Right atrium auricular region (tissue), 2 donors: ENCODE data around the gene MYL11. TPM values are rescaled to one million over a fixed set of nuclear protein-coding genes. Genes with fewer than 3 reads are reported as not detected.
A peak's percentile ranks its signal among the peaks of the same experiment; 100 is the strongest.

Experiments
- DNase-seq: peaks from one replicate; pipeline ENCODE4 v3.0.0-alpha.2; 2019; ENCODE audit warnings: low spot score
- H3K27ac ChIP-seq, 2 donors: fragments of 200-600 bp; sonication (generic); 1 replicate in 1 of 2; 2 replicates in 1 of 2; pipeline ENCODE4 v1.5.1; 2016 to 2019
- H3K27me3 ChIP-seq, 2 donors: fragments of 200-600 bp; sonication (generic); one replicate each; pipeline versions ENCODE4 v1.5.1 to v1.6.0; 2017 to 2019
- H3K36me3 ChIP-seq: fragments of 200-600 bp; sonication (generic); one replicate; pipeline ENCODE4 v1.5.1; 2016
- H3K4me1 ChIP-seq, 2 donors: fragments of 200-600 bp; sonication (generic); one replicate each; pipeline versions ENCODE4 v1.5.1 to v1.6.0; 2017 to 2019
- H3K4me3 ChIP-seq, 2 donors: fragments of 200-600 bp; sonication (generic); 1 replicate in 1 of 2; 2 replicates in 1 of 2; pipeline ENCODE4 v1.5.1; 2017 to 2019; ENCODE audit warnings: mild to moderate bottlenecking in 1 of 2, moderate library complexity in 1 of 2
- H3K9me3 ChIP-seq, 2 donors: fragments of 200-600 bp; sonication (generic); one replicate each; pipeline ENCODE4 v1.5.1; 2019
- CTCF ChIP-seq, 2 donors: fragments of 200-600 bp; sonication (generic); IDR thresholded peaks; one replicate each; pipeline ENCODE4 v1.5.1; 2019; ENCODE audit warnings: antibody characterized with exemption in 2 of 2
- total RNA-seq, 2 donors: library from RNA; depleted of rRNA; stranded (reverse); fragments of >200 nt; gene quantifications; one replicate each; pipeline ENCODE4 v1.1.0, GENCODE V29; 2016

MYL11 gene
- total RNA-seq, 2 donors from 2014 or later: not detected

- TF ChIP-seq CTCF (IDR thresholded peaks at IDR 0.05): no peak
- DNase-seq: no peak
Observed at GRCh38 chr16:30401768-30402425, 27.3 kb downstream of the MYL11 start.

GRCh38 chr16:30406795-30407101 is 32.1 kb downstream of the MYL11 start:
- H3K9me3 ChIP-seq: no peaks in the 10 kb centered on the region
- TF ChIP-seq CTCF (IDR thresholded peaks at IDR 0.05): no peak
- DNase-seq: no peak
- no peaks in the 10 kb centered on the region for H3K36me3 ChIP-seq
- H3K4me3 ChIP-seq: peak overlapping the region; percentile 61 to 83
- H3K4me1 ChIP-seq: peaks cover 0 to 26% of the 10 kb centered on the region in 2 donors
- H3K27me3 ChIP-seq: no peaks in the 10 kb centered on the region
- peak overlapping the region; percentile 69 to 85 for H3K27ac ChIP-seq

More at GRCh38 chr16:30401768-30402425, 27.3 kb downstream of the MYL11 start:
- H3K27me3 ChIP-seq: no peaks in the 10 kb centered on the region
- H3K4me3 ChIP-seq: no peak overlapping the region
- peaks cover 0 to 25% of the 10 kb centered on the region in 2 donors for H3K4me1 ChIP-seq
- no peaks in the 10 kb centered on the region for H3K9me3 ChIP-seq
- H3K36me3 ChIP-seq: peaks cover 11% of the 10 kb centered on the region
- no peak overlapping the region for H3K27ac ChIP-seq

- DNase-seq: peak; percentile 89
- Histone ChIP-seq H3K9me3 (no peaks in the 10 kb centered on the region), H3K4me3 (peak within 1 kb of the TSS; percentile 61 to 83), H3K27me3 (no peaks in the 10 kb centered on the region), H3K27ac (peak within 1 kb of the TSS; percentile 69 to 85), H3K4me1 (peaks cover 0 to 26% of the 10 kb centered on the region in 2 donors), H3K36me3 (peaks cover 1% of the 10 kb centered on the region)
- no peak for TF ChIP-seq CTCF (IDR thresholded peaks at IDR 0.05)
Observed at GRCh38 chr16:30407102-30407803, 32.7 kb downstream of the MYL11 start, which contains the start of gene ZNF771. ZNF771 (plus strand) TSS chr16:30407606; CDS start chr16:30408054, 448 bp downstream.

- Histone ChIP-seq H3K36me3 (peaks cover 5% of the 10 kb centered on the region), H3K27me3 (no peaks in the 10 kb centered on the region), H3K4me1 (peaks cover 0 to 26% of the 10 kb centered on the region in 2 donors), H3K9me3 (no peaks in the 10 kb centered on the region), H3K4me3 (peak overlapping the region; percentile 61 to 83), H3K27ac (peak overlapping the region; percentile 69 to 85)
- TF ChIP-seq CTCF (IDR thresholded peaks at IDR 0.05): no peak
- no peak for DNase-seq
Observed at GRCh38 chr16:30407804-30408534, 33.4 kb downstream of the MYL11 start.

GRCh38 chr16:30409125-30410060 is 34.8 kb downstream of the MYL11 start:
- Histone ChIP-seq H3K4me3 (no peak overlapping the region), H3K27ac (peak overlapping the region in 1 of 2 donors; percentile 54), H3K36me3 (peaks cover 5% of the 10 kb centered on the region), H3K4me1 (peaks cover 0 to 26% of the 10 kb centered on the region in 2 donors), H3K27me3 (no peaks in the 10 kb centered on the region), H3K9me3 (no peaks in the 10 kb centered on the region)
- TF ChIP-seq CTCF (IDR thresholded peaks at IDR 0.05): peak; percentile 87 to 96
- DNase-seq: peak; percentile 94
